OCI-LY3 (cell line): ENCODE measurements around the gene HDX.

Source experiments
- EZH2phosphoT487 ChIP-seq: fragments of 200-600 bp; shearing (Covaris generic); IDR thresholded peaks from 2 replicates; pipeline ENCODE4 v1.6.1; 2018; ENCODE audit warnings: antibody characterized with exemption, mixed run types, low read depth
- TF ChIP-seq, protein P1 (sequence below): fragments of 200-600, 300-600 bp; sonication (generic); IDR thresholded peaks from 2 replicates; pipeline ENCODE4 v1.5.1; 2014; ENCODE audit warnings: antibody characterized with exemption, low read length, low read depth

DNA sequence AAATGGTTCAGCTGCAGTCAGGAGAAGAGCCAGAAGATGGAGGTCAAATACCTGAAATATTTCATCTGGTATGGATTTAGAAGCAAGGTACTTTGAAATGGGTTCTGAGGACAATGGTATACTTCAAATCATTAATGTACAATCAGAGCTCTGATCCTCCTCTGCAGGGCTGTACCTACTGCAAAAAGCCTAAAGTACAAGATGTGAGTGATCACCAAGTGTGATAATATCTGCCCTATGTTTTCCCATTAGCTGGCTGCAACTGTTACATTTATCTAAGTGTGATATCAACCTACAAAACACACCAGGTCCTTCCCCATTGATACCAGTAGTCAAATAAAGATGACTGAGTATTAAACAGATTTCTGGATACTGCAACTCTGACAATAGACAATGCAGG is 25.1 kb downstream of the HDX start:
- TF ChIP-seq, protein P1, sequence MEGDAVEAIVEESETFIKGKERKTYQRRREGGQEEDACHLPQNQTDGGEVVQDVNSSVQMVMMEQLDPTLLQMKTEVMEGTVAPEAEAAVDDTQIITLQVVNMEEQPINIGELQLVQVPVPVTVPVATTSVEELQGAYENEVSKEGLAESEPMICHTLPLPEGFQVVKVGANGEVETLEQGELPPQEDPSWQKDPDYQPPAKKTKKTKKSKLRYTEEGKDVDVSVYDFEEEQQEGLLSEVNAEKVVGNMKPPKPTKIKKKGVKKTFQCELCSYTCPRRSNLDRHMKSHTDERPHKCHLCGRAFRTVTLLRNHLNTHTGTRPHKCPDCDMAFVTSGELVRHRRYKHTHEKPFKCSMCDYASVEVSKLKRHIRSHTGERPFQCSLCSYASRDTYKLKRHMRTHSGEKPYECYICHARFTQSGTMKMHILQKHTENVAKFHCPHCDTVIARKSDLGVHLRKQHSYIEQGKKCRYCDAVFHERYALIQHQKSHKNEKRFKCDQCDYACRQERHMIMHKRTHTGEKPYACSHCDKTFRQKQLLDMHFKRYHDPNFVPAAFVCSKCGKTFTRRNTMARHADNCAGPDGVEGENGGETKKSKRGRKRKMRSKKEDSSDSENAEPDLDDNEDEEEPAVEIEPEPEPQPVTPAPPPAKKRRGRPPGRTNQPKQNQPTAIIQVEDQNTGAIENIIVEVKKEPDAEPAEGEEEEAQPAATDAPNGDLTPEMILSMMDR, result peak; percentile 9; the same call in 1 of the 2 replicates
- no peak for TF ChIP-seq EZH2phosphoT487
